Left lung (tissue), 10 donors: ENCODE results near the gene MYH9. TPM values are rescaled to one million over a fixed set of nuclear protein-coding genes. Genes with fewer than 3 reads are reported as not detected.

ENCODE experiments used
- ATAC-seq: fragments of 200-7000 bp; cut with Tn5 transposase; one replicate; pipeline ENCODE4 v1.9.1; 2020; ENCODE audit warnings: moderate library complexity
- DNase-seq, 4 donors: peaks; one replicate each; pipeline ENCODE4 v3.0.0-alpha.2; 2013 to 2020
- H3K27ac ChIP-seq, 2 donors: fragments of 200-600 bp; sonication (generic) in 1 of 2; one replicate each; pipeline versions ENCODE4 v1.5.0 to v1.8.0; 2020 to 2021
- H3K27me3 ChIP-seq, 2 donors: fragments of 200-600 bp; sonication (generic) in 1 of 2; one replicate each; pipeline versions ENCODE4 v1.5.0 to v1.8.0; 2020 to 2021
- H3K36me3 ChIP-seq, 2 donors: fragments of 200-600 bp; sonication (generic) in 1 of 2; one replicate each; pipeline versions ENCODE4 v1.5.0 to v1.8.0; 2020 to 2021
- H3K4me1 ChIP-seq, 2 donors: fragments of 200-600 bp; one replicate each; pipeline ENCODE4 v1.8.0; 2021
- H3K4me3 ChIP-seq, 2 donors: fragments of 200-600 bp; sonication (generic) in 1 of 2; one replicate each; pipeline versions ENCODE4 v1.5.0 to v1.8.0; 2020 to 2021; ENCODE audit warnings: mild to moderate bottlenecking in 1 of 2
- H3K9me3 ChIP-seq, 2 donors: fragments of 200-600 bp; sonication (generic) in 1 of 2; one replicate each; pipeline versions ENCODE4 v1.5.0 to v1.8.0; 2020 to 2021
- CTCF ChIP-seq, 2 donors: fragments of 200-600 bp; sonication (generic) in 1 of 2; IDR thresholded peaks; one replicate each; pipeline versions ENCODE4 v1.5.0 to v1.8.0; 2021; ENCODE audit warnings: antibody characterized with exemption in 2 of 2
- intact Hi-C, 2 donors: fragments of 100-400 bp; cut with DNase I; formaldehyde crosslinking; loops; one replicate each; pipeline versions ENCODE4 v1.11.2 to v1.14.2; 2022
- polyA plus RNA-seq, 6 donors: library from polyadenylated mRNA; unstranded; fragments of 120-200 nt; gene quantifications; one replicate each; pipeline ENCODE4 v1.2.1, GENCODE V29; 2013; ENCODE audit not compliant: insufficient read length in 6 of 6
- total RNA-seq, 2 donors: library from RNA; stranded (reverse); fragmentation: NEBNext Ultra II Directional; extraction: Animal tissue kit (Norgen Biotek cat#: 25700); gene quantifications; one replicate each; pipeline ENCODE4 v1.2.1, GENCODE V29; 2021
- donor health status: DM: no; HTN: yes; CAD: no.
- donor health status: DM: no; HTN: no; CAD: no.

MYH9 gene
- total and polyA plus RNA-seq, 8 donors, result 225 to 761 (median 270) TPM

GRCh38 chr22:36362932-36363331 lies 24.8 kb downstream of the MYH9 start:
- intact Hi-C loops, result no loop called here
- H3K4me1 ChIP-seq, result peaks cover 86 to 99% of the 10 kb centered on the region in 2 donors
- no peak overlapping the region for H3K4me3 ChIP-seq
- TF ChIP-seq CTCF (IDR thresholded peaks at IDR 0.05), result no peak
- H3K27me3 ChIP-seq, result no peaks in the 10 kb centered on the region
- DNase-seq, result no peak
- no peak for ATAC-seq
- H3K27ac ChIP-seq, result peak overlapping the region; percentile 87 to 99
- no peaks in the 10 kb centered on the region for H3K9me3 ChIP-seq
- H3K36me3 ChIP-seq, result peaks cover 0 to 15% of the 10 kb centered on the region in 2 donors

GRCh38 chr22:36362075-36362474 lies 25.7 kb downstream of the MYH9 start:
- no peak for TF ChIP-seq CTCF (IDR thresholded peaks at IDR 0.05)
- Histone ChIP-seq H3K4me1 (peaks cover 81 to 99% of the 10 kb centered on the region in 2 donors), H3K36me3 (peaks cover 0 to 15% of the 10 kb centered on the region in 2 donors), H3K27me3 (no peaks in the 10 kb centered on the region), H3K9me3 (no peaks in the 10 kb centered on the region), H3K27ac (peak overlapping the region; percentile 63 to 99), H3K4me3 (no peak overlapping the region)
- DNase-seq (no peak), ATAC-seq (no peak)
- intact Hi-C loops, result no loop called here

GRCh38 chr22:36360871-36361383 lies 26.8 kb downstream of the MYH9 start:
- DNase-seq (no peak), ATAC-seq (peak; percentile 4)
- Histone ChIP-seq H3K36me3 (peaks cover 0 to 13% of the 10 kb centered on the region in 2 donors), H3K27ac (peak overlapping the region; percentile 63 to 99), H3K27me3 (no peaks in the 10 kb centered on the region), H3K4me1 (peaks cover 77 to 99% of the 10 kb centered on the region in 2 donors), H3K4me3 (no peak overlapping the region), H3K9me3 (no peaks in the 10 kb centered on the region)
- TF ChIP-seq CTCF (IDR thresholded peaks at IDR 0.05), result no peak
- intact Hi-C loops, result no loop called here

- H3K4me1 ChIP-seq, result peaks cover 77 to 99% of the 10 kb centered on the region in 2 donors
- no peak for ATAC-seq
- no peak for DNase-seq
- intact Hi-C loops, result no loop called here
- TF ChIP-seq CTCF (IDR thresholded peaks at IDR 0.05), result no peak
- H3K27ac ChIP-seq, result peak overlapping the region in 1 of 2 donors; percentile 99
- peaks cover 0 to 13% of the 10 kb centered on the region in 2 donors for H3K36me3 ChIP-seq
- H3K27me3 ChIP-seq, result no peaks in the 10 kb centered on the region
- no peaks in the 10 kb centered on the region for H3K9me3 ChIP-seq
- H3K4me3 ChIP-seq, result no peak overlapping the region
Observed at GRCh38 chr22:36360011-36360410, 27.8 kb downstream of the MYH9 start.

- TF ChIP-seq CTCF (IDR thresholded peaks at IDR 0.05), result no peak
- H3K36me3 ChIP-seq, result peaks cover 0 to 13% of the 10 kb centered on the region in 2 donors
- DNase-seq (no peak), ATAC-seq (no peak)
- H3K27ac ChIP-seq, result peak overlapping the region; percentile 65 to 70
- H3K4me1 ChIP-seq, result peaks cover 73 to 97% of the 10 kb centered on the region in 2 donors
- intact Hi-C loops, result no loop called here
- no peaks in the 10 kb centered on the region for H3K27me3 ChIP-seq
- no peak overlapping the region for H3K4me3 ChIP-seq
- no peaks in the 10 kb centered on the region for H3K9me3 ChIP-seq
Observed at GRCh38 chr22:36359470-36359996, 28.2 kb downstream of the MYH9 start.
